Gastrocnemius medialis (tissue), 4 donors: ENCODE measurements around the gene USB1. TPM values are rescaled to one million over a fixed set of nuclear protein-coding genes. Genes with fewer than 3 reads are reported as not detected.

ENCODE experiments used
- ATAC-seq, 2 donors: fragments of 150-250 bp; one replicate each; pipeline ENCODE4 v1.9.1; 2016
- DNase-seq, 2 donors: peaks; one replicate each; pipeline ENCODE4 v3.0.0-alpha.2; 2019
- H3K27ac ChIP-seq, 4 donors: fragments of 200-600 bp; sonication (generic); 1 replicate in 1 of 4; 2 replicates in 3 of 4; pipeline ENCODE4 v1.5.1; 2016 to 2018; ENCODE audit warnings: mild to moderate bottlenecking in 2 of 4, moderate library complexity in 1 of 4
- H3K27me3 ChIP-seq, 3 donors: fragments of 200-600 bp; sonication (generic) in 2 of 3; 1 replicate in 1 of 3; 2 replicates in 2 of 3; pipeline versions ENCODE4 v1.5.1 to v1.6.0; 2016 to 2019; ENCODE audit warnings: mild to moderate bottlenecking in 1 of 3, moderate library complexity in 1 of 3
- H3K36me3 ChIP-seq, 2 donors: fragments of 200-600 bp; sonication (generic) in 1 of 2; one replicate each; pipeline ENCODE4 v1.5.1; 2017 to 2018
- H3K4me1 ChIP-seq, 2 donors: fragments of 200-600 bp; sonication (generic) in 1 of 2; one replicate each; pipeline ENCODE4 v1.5.1; 2016 to 2017; ENCODE audit warnings: mild to moderate bottlenecking in 2 of 2
- H3K4me3 ChIP-seq, 4 donors: fragments of 200-600 bp; sonication (generic) in 3 of 4; 1 replicate in 1 of 4; 2 replicates in 3 of 4; pipeline ENCODE4 v1.5.1; 2016 to 2019; ENCODE audit warnings: mild to moderate bottlenecking in 2 of 4
- H3K9me3 ChIP-seq, 3 donors: fragments of 200-600 bp; sonication (generic) in 2 of 3; 1 replicate in 1 of 3; 2 replicates in 2 of 3; pipeline ENCODE4 v1.5.1; 2016 to 2019
- CTCF ChIP-seq, 5 experiments: fragments of 450-650 bp in 3 of 5; fragments of 200-600 bp in 2 of 5; sonication (generic) in 2 of 5; IDR thresholded peaks in 4 of 5; conservative IDR thresholded peaks in 1 of 5; 1 replicate in 4 of 5; 2 replicates in 1 of 5; pipeline ENCODE4 v1.5.1; 2016 to 2019; ENCODE audit warnings: antibody characterized with exemption in 5 of 5, mild to moderate bottlenecking in 3 of 5, moderate library complexity in 3 of 5
- POLR2A ChIP-seq, 2 donors: fragments of 450-650 bp; IDR thresholded peaks; one replicate each; pipeline ENCODE4 v1.6.1; 2017; ENCODE audit warnings: antibody characterized with exemption in 2 of 2, mild to moderate bottlenecking in 2 of 2, moderate library complexity in 2 of 2
- in situ Hi-C, 4 donors: fragments of 200-750 bp; cut with MboI; loops; one replicate each; pipeline versions ENCODE4 v1.15.0 to v1.8.0; 2017; ENCODE audit warnings: low sequenced_read_pairs in 4 of 4
- intact Hi-C: fragments of 100-400 bp; cut with DNase I; formaldehyde crosslinking; loops from one replicate; pipeline ENCODE4 v1.15.1; 2023; ENCODE audit warnings: low total_unique reads
- total RNA-seq, 4 donors: library from RNA; depleted of rRNA; stranded (reverse); fragments of >200 nt; gene quantifications; one replicate each; pipeline versions ENCODE4 v1.1.0 to v1.2.3, GENCODE V29; 2016

The USB1 gene
- total RNA-seq, 4 donors from 2014 or later = 5.7 to 31.2 (median 15.9) TPM

GRCh38 chr16:57998486-57998885, 2.7 kb upstream of the USB1 start:
- DNase-seq = peak in 1 of 2 donors; percentile 16
- peaks cover 0 to 52% of the 10 kb centered on the region in 2 donors for H3K36me3 ChIP-seq
- ATAC-seq = no peak
- intact Hi-C loops = no loop called here
- no peak overlapping the region for H3K4me3 ChIP-seq
- in situ Hi-C loops = no loop called here
- no peak overlapping the region for H3K27ac ChIP-seq
- peaks cover 13 to 21% of the 10 kb centered on the region in 2 donors for H3K4me1 ChIP-seq
- TF ChIP-seq CTCF (IDR thresholded peaks at IDR 0.05 in 4 of 5, conservative IDR thresholded peaks at IDR 0.05 in 1 of 5) (no peak), POLR2A (IDR thresholded peaks at IDR 0.05) (no peak)
- H3K27me3 ChIP-seq = no peaks in the 10 kb centered on the region
- H3K9me3 ChIP-seq = no peaks in the 10 kb centered on the region

DNA sequence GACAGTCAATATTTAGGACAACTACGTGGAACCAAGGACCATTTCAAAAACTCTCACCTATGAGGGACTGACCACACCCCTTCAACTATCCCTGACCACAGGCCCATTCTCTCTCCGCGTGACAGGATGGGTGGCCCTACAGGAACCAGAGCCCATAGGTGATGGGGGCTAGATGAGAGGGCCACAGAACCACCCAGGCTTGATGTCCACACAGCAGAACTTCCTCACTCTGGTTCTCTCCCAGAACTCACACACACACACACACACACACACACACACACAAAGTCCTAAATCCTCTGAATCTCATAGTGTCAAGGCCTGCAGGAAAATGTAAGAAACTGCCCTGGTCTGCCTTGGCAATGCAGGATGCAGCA, 2.2 kb upstream of the USB1 start:
- TF ChIP-seq POLR2A (IDR thresholded peaks at IDR 0.05) (no peak), CTCF (IDR thresholded peaks at IDR 0.05 in 4 of 5, conservative IDR thresholded peaks at IDR 0.05 in 1 of 5) (no peak)
- H3K4me1 ChIP-seq = peaks cover 13 to 21% of the 10 kb centered on the region in 2 donors
- in situ Hi-C loops (no loop called here), intact Hi-C loops (no loop called here)
- peak overlapping the region in 2 of 4 donors; percentile 77 to 80 for H3K4me3 ChIP-seq
- H3K27me3 ChIP-seq = no peaks in the 10 kb centered on the region
- H3K9me3 ChIP-seq = no peaks in the 10 kb centered on the region
- peaks cover 0 to 51% of the 10 kb centered on the region in 2 donors for H3K36me3 ChIP-seq
- DNase-seq (no peak), ATAC-seq (no peak)
- peak overlapping the region in 2 of 4 donors; percentile 97 to 98 for H3K27ac ChIP-seq

DNA sequence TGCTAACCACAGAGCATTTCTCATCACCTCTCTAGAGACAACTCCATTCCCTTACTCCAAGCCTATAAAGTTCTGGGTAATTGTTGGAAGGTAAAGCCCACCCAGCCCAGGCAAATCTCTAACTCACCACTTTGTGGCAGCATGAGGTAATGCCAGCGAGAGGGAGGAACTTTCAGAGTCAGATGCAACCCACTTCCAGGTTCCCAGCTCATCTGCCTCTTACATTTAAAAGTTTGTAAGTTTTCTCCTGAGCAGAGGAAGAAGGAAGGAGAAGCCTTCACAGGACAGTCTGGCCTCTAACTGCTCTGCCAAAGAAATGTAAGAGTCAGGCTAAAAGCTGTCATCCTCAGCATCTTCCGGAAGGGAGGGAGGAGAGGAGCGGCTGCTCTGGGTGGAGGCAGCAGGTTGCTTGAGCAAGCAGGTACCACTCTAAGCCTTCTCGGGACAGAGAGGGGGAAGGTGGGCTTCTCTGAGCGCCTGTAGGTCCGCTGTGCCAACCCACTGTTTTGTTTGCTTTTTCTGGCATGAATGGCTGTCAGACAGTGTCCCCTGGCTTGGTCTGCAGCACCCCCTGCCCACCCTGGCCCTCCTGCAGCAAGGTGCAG, 1.7 kb upstream of the USB1 start:
- no peak for ATAC-seq
- no peak for DNase-seq
- peak overlapping the region; percentile 69 to 80 (median 76) for H3K4me3 ChIP-seq
- TF ChIP-seq CTCF (IDR thresholded peaks at IDR 0.05 in 4 of 5, conservative IDR thresholded peaks at IDR 0.05 in 1 of 5) (no peak), POLR2A (IDR thresholded peaks at IDR 0.05) (no peak)
- intact Hi-C loops = no loop called here
- no peaks in the 10 kb centered on the region for H3K9me3 ChIP-seq
- peak overlapping the region; percentile 97 to 99 (median 98) for H3K27ac ChIP-seq
- no peaks in the 10 kb centered on the region for H3K27me3 ChIP-seq
- in situ Hi-C loops = no loop called here
- H3K36me3 ChIP-seq = peaks cover 0 to 46% of the 10 kb centered on the region in 2 donors
- peaks cover 13 to 21% of the 10 kb centered on the region in 2 donors for H3K4me1 ChIP-seq

GRCh38 chr16:57999971-58000705, 1.1 kb upstream of the USB1 start, which contains the start of gene ZNF319:
ZNF319 (minus strand) TSS chr16:58000672; CDS start chr16:57998265, 2,407 bp downstream.
- Histone ChIP-seq H3K27me3 (no peaks in the 10 kb centered on the region), H3K27ac (peak within 1 kb of the TSS; percentile 97 to 99 (median 98)), H3K36me3 (peaks cover 0 to 39% of the 10 kb centered on the region in 2 donors), H3K4me1 (peaks cover 19 to 21% of the 10 kb centered on the region in 2 donors), H3K4me3 (peak within 1 kb of the TSS; percentile 69 to 88 (median 78)), H3K9me3 (no peaks in the 10 kb centered on the region)
- no peak for TF ChIP-seq CTCF (IDR thresholded peaks at IDR 0.05 in 4 of 5, conservative IDR thresholded peaks at IDR 0.05 in 1 of 5)
- TF ChIP-seq POLR2A (IDR thresholded peaks at IDR 0.05) = no peak
- DNase-seq = no peak
- in situ Hi-C loops (loop anchor here (5.0 to 25.0 kb wide), 5 partner anchors 98 to 263 kb away; partner anchors contain the start of gene KATNB1 (in 1 of the 4)), intact Hi-C loops (loop anchor here (1.0 to 10.0 kb wide), 6 partner anchors 25 to 553 kb away; partner anchors contain the start of genes CIAPIN1, COQ9 and MMP15)
- ATAC-seq = peak; percentile 30 to 45
